ENCODE data around the gene RAD17.
A peak's percentile ranks its signal among the peaks of the same experiment; 100 is the strongest.
"Not testable (repeated sequence)": the region's sequence is repeated elsewhere in the genome, so short reads cannot be mapped to it uniquely, and the experiment has no call there.

RAD17 gene

GRCh38 chr5:69372394-69372793, 2.8 kb downstream of the RAD17 start:
- no peak for DNase-seq (ENCODE audit: low spot score)

GRCh38 chr5:69374911-69375446, 5.4 kb downstream of the RAD17 start:
- no peak for DNase-seq (ENCODE audit: low spot score)
- no peak for FAIRE-seq

More at GRCh38 chr5:69372394-69372793, 2.8 kb downstream of the RAD17 start:
- no peak for FAIRE-seq

GRCh38 chr5:69378376-69378775, 8.8 kb downstream of the RAD17 start:
- no peak for FAIRE-seq
- DNase-seq (ENCODE audit: low spot score) = no peak

GRCh38 chr5:69404659-69405330, 35.2 kb downstream of the RAD17 start:
- FAIRE-seq = no peak
- no peak for DNase-seq (ENCODE audit: low spot score)

- FAIRE-seq (no peak), DNase-seq (ENCODE audit: low spot score) (no peak)
Observed at GRCh38 chr5:69414885-69415583, 45.4 kb downstream of the RAD17 start, which contains the start of gene MARVELD2. Gene MARVELD2, plus strand, starts transcription at chr5:69415116. Its CDS starts 4,270 bp downstream, at chr5:69419386.

- DNase-seq (ENCODE audit: low spot score) = no peak
- no peak for FAIRE-seq
Observed at GRCh38 chr5:69415584-69415958, 46.0 kb downstream of the RAD17 start.

GRCh38 chr5:69416180-69416579, 46.6 kb downstream of the RAD17 start:
- no peak for FAIRE-seq
- DNase-seq (ENCODE audit: low spot score) = no peak

GRCh38 chr5:69416699-69417098, 47.1 kb downstream of the RAD17 start:
- FAIRE-seq = no peak
- DNase-seq (ENCODE audit: low spot score) = no peak

GRCh38 chr5:69418554-69418953, 48.9 kb downstream of the RAD17 start:
- DNase-seq (ENCODE audit: low spot score) (no peak), FAIRE-seq (no peak)

GRCh38 chr5:69431424-69432303, 62.0 kb downstream of the RAD17 start:
- DNase-seq (ENCODE audit: low spot score) (no peak), FAIRE-seq (no peak)

GRCh38 chr5:69432412-69433206, 63.0 kb downstream of the RAD17 start:
- DNase-seq (ENCODE audit: low spot score) (no peak), FAIRE-seq (no peak)

- not testable (repeated sequence) for DNase-seq (ENCODE audit: low spot score); FAIRE-seq
Observed at GRCh38 chr5:69435276-69435884, 65.8 kb downstream of the RAD17 start.

- DNase-seq (ENCODE audit: low spot score) (peak; percentile 12), FAIRE-seq (no peak)
Observed at GRCh38 chr5:69444127-69444754, 74.6 kb downstream of the RAD17 start.

GRCh38 chr5:69449511-69449910, 79.9 kb downstream of the RAD17 start:
- FAIRE-seq (no peak), DNase-seq (ENCODE audit: low spot score) (no peak)

GRCh38 chr5:69450116-69450515, 80.5 kb downstream of the RAD17 start:
- DNase-seq (ENCODE audit: low spot score) (peak; percentile 51), FAIRE-seq (no peak)

- FAIRE-seq; DNase-seq (ENCODE audit: low spot score): not testable (repeated sequence)
Observed at GRCh38 chr5:69450527-69450926, 80.9 kb downstream of the RAD17 start.

GRCh38 chr5:69451941-69452647, 82.5 kb downstream of the RAD17 start:
- FAIRE-seq (no peak), DNase-seq (ENCODE audit: low spot score) (no peak)

- not testable (repeated sequence) for DNase-seq (ENCODE audit: low spot score); FAIRE-seq
Observed at GRCh38 chr5:69453487-69453886, 83.9 kb downstream of the RAD17 start.
